H9 (cell line): Measurements from ENCODE around the gene ARHGAP4. TPM values are rescaled to one million over a fixed set of nuclear protein-coding genes. Genes with fewer than 3 reads are reported as not detected.

Source experiments
- DNase-seq: peaks from one replicate; pipeline ENCODE4 v3.0.0-alpha.2; 2017
- H2AFZ ChIP-seq: one replicate; pipeline ENCODE4 v1.6.1; 2013; ENCODE audit warnings: mild to moderate bottlenecking, low read length, control low read depth, moderate library complexity
- H2AK5ac ChIP-seq: 2 replicates; pipeline ENCODE4 v1.6.1; 2013; ENCODE audit warnings: low read length, control low read depth, mixed read lengths; ENCODE audit not compliant: insufficient read length
- H2BK120ac ChIP-seq: one replicate; pipeline ENCODE4 v1.6.1; 2013; ENCODE audit warnings: low read depth, mild to moderate bottlenecking, low read length, control low read depth, inconsistent platforms; ENCODE audit not compliant: poor library complexity, severe bottlenecking
- H2BK12ac ChIP-seq: 2 replicates; pipeline ENCODE4 v1.6.1; 2013; ENCODE audit warnings: low read length, control low read depth, mixed read lengths, low read depth; ENCODE audit not compliant: insufficient read length
- H2BK15ac ChIP-seq: 2 replicates; pipeline ENCODE4 v1.6.1; 2013; ENCODE audit warnings: low read depth, low read length, control low read depth
- H2BK20ac ChIP-seq: one replicate; pipeline ENCODE4 v1.6.1; 2013; ENCODE audit warnings: low read depth, mild to moderate bottlenecking, low read length, control low read depth, inconsistent platforms; ENCODE audit not compliant: poor library complexity, severe bottlenecking
- H2BK5ac ChIP-seq: 2 replicates; pipeline ENCODE4 v1.6.1; 2013; ENCODE audit warnings: low read length, control low read depth, mixed read lengths; ENCODE audit not compliant: insufficient read length
- H3K14ac ChIP-seq: 2 replicates; pipeline ENCODE4 v1.6.1; 2013; ENCODE audit warnings: low read length, control low read depth; ENCODE audit not compliant: insufficient read depth
- H3K18ac ChIP-seq: 2 replicates; pipeline ENCODE4 v1.6.1; 2013; ENCODE audit warnings: low read depth, mild to moderate bottlenecking, mixed read lengths, low read length, control low read depth; ENCODE audit not compliant: insufficient read length
- H3K23ac ChIP-seq: 2 replicates; pipeline ENCODE4 v1.6.1; 2013; ENCODE audit warnings: low read length, control low read depth, mixed read lengths, low read depth; ENCODE audit not compliant: insufficient read length
- H3K23me2 ChIP-seq: 2 replicates; pipeline ENCODE4 v1.6.1; 2013; ENCODE audit warnings: low read depth, mild to moderate bottlenecking, mixed read lengths, low read length, control low read depth; ENCODE audit not compliant: insufficient read length, poor library complexity, severe bottlenecking
- H3K27ac ChIP-seq: 2 replicates; pipeline ENCODE4 v1.5.1; 2013; ENCODE audit warnings: low read length, control low read depth, mixed read lengths, low read depth; ENCODE audit not compliant: insufficient read length
- H3K27me3 ChIP-seq: 2 replicates; pipeline ENCODE4 v1.6.1; 2013; ENCODE audit warnings: low read length, control low read depth, inconsistent platforms; ENCODE audit not compliant: insufficient read depth
- H3K4ac ChIP-seq: 2 replicates; pipeline ENCODE4 v1.6.1; 2013; ENCODE audit warnings: low read depth, mild to moderate bottlenecking, control low read depth, inconsistent platforms, low read length, moderate library complexity
- H3K4me1 ChIP-seq: 2 replicates; pipeline ENCODE4 v1.6.1; 2013; ENCODE audit warnings: low read length, control low read depth, inconsistent platforms; ENCODE audit not compliant: insufficient read depth
- H3K4me2 ChIP-seq: 2 replicates; pipeline ENCODE4 v1.6.1; 2013; ENCODE audit warnings: low read length, control low read depth, mixed read lengths; ENCODE audit not compliant: insufficient read length, insufficient read depth
- H3K56ac ChIP-seq: 2 replicates; pipeline ENCODE4 v1.6.1; 2013; ENCODE audit warnings: low read depth, mild to moderate bottlenecking, mixed read lengths, low read length, control low read depth; ENCODE audit not compliant: insufficient read length
- H3K79me1 ChIP-seq: 2 replicates; pipeline ENCODE4 v1.6.1; 2013; ENCODE audit warnings: low read depth, mild to moderate bottlenecking, moderate library complexity, low read length, control low read depth, inconsistent platforms; ENCODE audit not compliant: insufficient read depth, poor library complexity, severe bottlenecking
- H3K79me2 ChIP-seq: 2 replicates; pipeline ENCODE4 v1.6.1; 2013; ENCODE audit warnings: low read length, control low read depth, inconsistent platforms; ENCODE audit not compliant: insufficient read depth
- H3K9ac ChIP-seq: 2 replicates; pipeline ENCODE4 v1.6.1; 2013; ENCODE audit warnings: low read length, control low read depth, mixed read lengths; ENCODE audit not compliant: insufficient read length; ENCODE audit errors: extremely low read depth
- H3K9me3 ChIP-seq: one replicate; pipeline ENCODE4 v1.6.1; 2013; ENCODE audit warnings: low read depth, low read length, inconsistent platforms; ENCODE audit not compliant: control insufficient read depth
- H3T11ph ChIP-seq: one replicate; pipeline ENCODE4 v1.6.1; 2013; ENCODE audit warnings: mild to moderate bottlenecking, low read length, control low read depth, inconsistent platforms
- H4K20me1 ChIP-seq: one replicate; pipeline ENCODE4 v1.6.1; 2013; ENCODE audit not compliant: control insufficient read depth, insufficient read length, insufficient read depth
- H4K5ac ChIP-seq: 2 replicates; pipeline ENCODE4 v1.6.1; 2013; ENCODE audit warnings: low read depth, mild to moderate bottlenecking, mixed read lengths, low read length, control low read depth; ENCODE audit not compliant: insufficient read length
- H4K8ac ChIP-seq: replicated peaks from 2 replicates; pipeline ENCODE4 v1.6.1; 2013; ENCODE audit warnings: low read length, control low read depth, mixed read lengths, low read depth; ENCODE audit not compliant: insufficient read length
- H4K91ac ChIP-seq: 2 replicates; pipeline ENCODE4 v1.6.1; 2013; ENCODE audit warnings: low read depth, mild to moderate bottlenecking, moderate library complexity, mixed read lengths, low read length, control low read depth; ENCODE audit not compliant: insufficient read length
- H3K27ac Mint-ChIP-seq, 3 experiments: 2 replicates in 2 of 3; 3 replicates in 1 of 3; pipeline ENCODE4 v1.8.0; 2020 to 2021; ENCODE audit warnings: mixed read lengths in 3 of 3, mild to moderate bottlenecking in 1 of 3, moderate library complexity in 1 of 3
- H3K27me3 Mint-ChIP-seq: 2 replicates; pipeline ENCODE4 v1.8.0; 2021; ENCODE audit warnings: low read depth, mild to moderate bottlenecking, moderate library complexity, mixed read lengths
- H3K36me3 Mint-ChIP-seq, 3 experiments: 2 replicates in 2 of 3; 3 replicates in 1 of 3; pipeline ENCODE4 v1.8.0; 2020 to 2021; ENCODE audit warnings: low read depth in 3 of 3, mixed read lengths in 3 of 3; ENCODE audit not compliant: insufficient read depth in 1 of 3
- H3K4me1 Mint-ChIP-seq, 2 experiments: 2 replicates each; pipeline ENCODE4 v1.8.0; 2020; ENCODE audit warnings: mixed read lengths in 2 of 2
- H3K4me3 Mint-ChIP-seq, 2 experiments: 2 replicates in 1 of 2; 3 replicates in 1 of 2; pipeline ENCODE4 v1.8.0; 2020 to 2021; ENCODE audit warnings: mild to moderate bottlenecking in 2 of 2, mixed read lengths in 2 of 2, moderate library complexity in 1 of 2
- H3K9me3 Mint-ChIP-seq, 2 experiments: 2 replicates in 1 of 2; 3 replicates in 1 of 2; pipeline ENCODE4 v1.8.0; 2020; ENCODE audit warnings: mild to moderate bottlenecking in 2 of 2, mixed read lengths in 2 of 2, moderate library complexity in 1 of 2
- WGBS: extraction: QIAGEN DNeasy Blood & Tissue Kit; methylation state at CpG from one replicate; pipeline ENCODE4 v1.1.7; 2013; ENCODE audit warnings: missing lambda C conversion rate, low lambda C conversion rate, mixed read lengths; ENCODE audit not compliant: insufficient read length; ENCODE audit errors: extremely low coverage; 5-methylcytosine and 5-hydroxymethylcytosine counted together
- total RNA-seq: library from RNA; stranded (reverse); gene quantifications from 2 replicates; pipeline ENCODE4 v1.2.1, GENCODE V29; 2021
- TF ChIP-seq, protein P1 (sequence below): fragments of 200-600 bp; sonication (generic); conservative IDR thresholded peaks from 3 replicates; pipeline ENCODE4 v1.8.0; 2021; ENCODE audit warnings: antibody characterized with exemption, mild to moderate bottlenecking

Gene ARHGAP4
- total RNA-seq, 1 experiment from 2014 or later, result 37.8 TPM

DNA sequence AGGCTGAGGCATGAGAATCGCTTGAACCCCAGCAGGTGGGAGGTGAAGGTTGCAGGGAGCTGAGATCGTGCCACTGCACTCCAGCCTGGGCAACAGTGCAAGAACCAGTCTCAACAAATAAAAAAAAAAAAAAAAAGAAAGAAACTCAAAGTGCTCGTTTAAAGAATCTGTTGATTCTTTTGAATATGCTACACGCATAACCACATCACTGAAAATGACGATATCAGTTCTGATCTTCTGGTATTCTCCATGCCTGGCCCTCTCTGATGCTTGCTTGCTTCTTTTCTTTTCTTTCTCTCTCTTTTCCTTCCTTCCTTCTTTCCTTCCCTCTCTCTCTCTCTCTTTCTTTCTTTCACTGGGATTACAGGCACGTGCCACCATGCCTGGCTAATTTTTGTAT, 14.3 kb downstream of the ARHGAP4 start:
- Histone ChIP-seq H2BK20ac (no peak overlapping the region), H3T11ph (no peak overlapping the region), H2AK5ac (no peak overlapping the region), H4K20me1 (no peaks in the 10 kb centered on the region), H3K9ac (no peak overlapping the region), H3K27me3 (no peaks in the 10 kb centered on the region), H2AFZ (no peak overlapping the region), H4K8ac (no peak overlapping the region), H3K14ac (no peak overlapping the region), H3K79me2 (no peaks in the 10 kb centered on the region), H2BK15ac (no peak overlapping the region), H2BK12ac (no peak overlapping the region), H3K27ac (no peak overlapping the region), H4K91ac (no peak overlapping the region), H3K4ac (no peak overlapping the region), H2BK5ac (no peak overlapping the region), H3K4me1 (no peaks in the 10 kb centered on the region), H3K56ac (no peak overlapping the region), H4K5ac (no peak overlapping the region), H3K79me1 (no peaks in the 10 kb centered on the region), H3K18ac (no peak overlapping the region), H3K9me3 (peaks cover 10% of the 10 kb centered on the region), H3K23ac (no peak overlapping the region), H2BK120ac (no peak overlapping the region), H3K4me2 (no peak overlapping the region), H3K23me2 (no peaks in the 10 kb centered on the region)
- TF ChIP-seq, protein P1, sequence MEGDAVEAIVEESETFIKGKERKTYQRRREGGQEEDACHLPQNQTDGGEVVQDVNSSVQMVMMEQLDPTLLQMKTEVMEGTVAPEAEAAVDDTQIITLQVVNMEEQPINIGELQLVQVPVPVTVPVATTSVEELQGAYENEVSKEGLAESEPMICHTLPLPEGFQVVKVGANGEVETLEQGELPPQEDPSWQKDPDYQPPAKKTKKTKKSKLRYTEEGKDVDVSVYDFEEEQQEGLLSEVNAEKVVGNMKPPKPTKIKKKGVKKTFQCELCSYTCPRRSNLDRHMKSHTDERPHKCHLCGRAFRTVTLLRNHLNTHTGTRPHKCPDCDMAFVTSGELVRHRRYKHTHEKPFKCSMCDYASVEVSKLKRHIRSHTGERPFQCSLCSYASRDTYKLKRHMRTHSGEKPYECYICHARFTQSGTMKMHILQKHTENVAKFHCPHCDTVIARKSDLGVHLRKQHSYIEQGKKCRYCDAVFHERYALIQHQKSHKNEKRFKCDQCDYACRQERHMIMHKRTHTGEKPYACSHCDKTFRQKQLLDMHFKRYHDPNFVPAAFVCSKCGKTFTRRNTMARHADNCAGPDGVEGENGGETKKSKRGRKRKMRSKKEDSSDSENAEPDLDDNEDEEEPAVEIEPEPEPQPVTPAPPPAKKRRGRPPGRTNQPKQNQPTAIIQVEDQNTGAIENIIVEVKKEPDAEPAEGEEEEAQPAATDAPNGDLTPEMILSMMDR, result no peak
- Mint-ChIP-seq H3K27ac (peak overlapping the region in 1 of 3 experiments; percentile 58; a peak in 1 of 7 replicates), H3K9me3 (peaks cover 56 to 70% of the 10 kb centered on the region in 2 experiments), H3K36me3 (peaks cover 5 to 46% (median 23%) of the 10 kb centered on the region in 3 experiments; a peak in 6 of 7 replicates), H3K4me1 (0 out of 4 replicates have a peak, but pooled peaks cover 0 to 3% of the 10 kb centered on the region in 2 experiments), H3K27me3 (no peaks in the 10 kb centered on the region), H3K4me3 (no peak overlapping the region; a peak in 1 of 5 replicates)
- WGBS, result no CpG with 5 or more reads among the region's 6 CpGs
- DNase-seq, result no peak
